Body of pancreas (tissue), 4 donors: ENCODE data around the gene EML4. TPM values are rescaled to one million over a fixed set of nuclear protein-coding genes. Genes with fewer than 3 reads are reported as not detected.
A peak's percentile ranks its signal among the peaks of the same experiment; 100 is the strongest.
"Not testable (repeated sequence)": the region's sequence is repeated elsewhere in the genome, so short reads cannot be mapped to it uniquely, and the experiment has no call there.

ENCODE experiments used
- ATAC-seq: fragments of 150-250 bp; one replicate; pipeline ENCODE4 v1.9.1; 2016
- DNase-seq, 4 donors: peaks; one replicate each; pipeline ENCODE4 v3.0.0-alpha.2; 2019
- H3K27ac ChIP-seq, 4 donors: fragments of 200-600 bp; sonication (generic); 1 replicate in 3 of 4; 2 replicates in 1 of 4; pipeline versions ENCODE4 v1.5.1 to v1.6.1; 2016 to 2019; ENCODE audit warnings: mild to moderate bottlenecking in 1 of 4, mixed read lengths in 1 of 4, moderate library complexity in 1 of 4
- H3K27me3 ChIP-seq, 2 donors: fragments of 200-600 bp; sonication (generic); one replicate each; pipeline ENCODE4 v1.6.0; 2016; ENCODE audit warnings: mild to moderate bottlenecking in 1 of 2
- H3K36me3 ChIP-seq, 2 donors: fragments of 200-600 bp; sonication (generic); replicated peaks in 1 of 2; 2 replicates each; pipeline ENCODE4 v1.5.1; 2016; ENCODE audit warnings: low read depth in 2 of 2; ENCODE audit not compliant: insufficient read depth in 1 of 2
- H3K4me1 ChIP-seq: fragments of 200-600 bp; sonication (generic); one replicate; pipeline ENCODE4 v1.6.0; 2016
- H3K4me3 ChIP-seq, 2 donors: fragments of 200-600 bp; sonication (generic); 1 replicate in 1 of 2; 2 replicates in 1 of 2; pipeline ENCODE4 v1.5.1; 2016 to 2019
- H3K9me3 ChIP-seq, 3 donors: fragments of 200-600 bp; sonication (generic); 1 replicate in 2 of 3; 2 replicates in 1 of 3; pipeline ENCODE4 v1.5.1; 2016
- CTCF ChIP-seq, 7 experiments: fragments of 450-650 bp in 4 of 7; fragments of 200-600 bp in 3 of 7; sonication (generic) in 3 of 7; IDR thresholded peaks; one replicate each; pipeline ENCODE4 v1.5.1; 2016 to 2019; ENCODE audit warnings: antibody characterized with exemption in 7 of 7
- POLR2A ChIP-seq, 3 donors: fragments of 450-650 bp; IDR thresholded peaks; one replicate each; pipeline ENCODE4 v1.6.1; 2016; ENCODE audit warnings: antibody characterized with exemption in 3 of 3, mild to moderate bottlenecking in 2 of 3
- WGBS, 2 donors: methylation state at CpG; one replicate each; pipeline ENCODE4 v1.1.5; 2017; 5-methylcytosine and 5-hydroxymethylcytosine counted together
- intact Hi-C: fragments of 100-400 bp; cut with DNase I; formaldehyde crosslinking; loops from one replicate; pipeline ENCODE4 v1.15.1; 2023
- total RNA-seq, 2 donors: library from RNA; depleted of rRNA; stranded (reverse); fragments of >200 nt; gene quantifications; one replicate each; pipeline ENCODE4 v1.1.0, GENCODE V29; 2016

Gene EML4
- total RNA-seq, 2 donors from 2014 or later = 37.4 to 39.9 TPM

- DNase-seq (no peak), ATAC-seq (no peak)
- H3K27me3 ChIP-seq = no peaks in the 10 kb centered on the region
- no peaks in the 10 kb centered on the region for H3K36me3 ChIP-seq
- H3K27ac ChIP-seq = no peak overlapping the region
- no peak overlapping the region for H3K4me3 ChIP-seq
- TF ChIP-seq CTCF (IDR thresholded peaks at IDR 0.05) (no peak), POLR2A (IDR thresholded peaks at IDR 0.05) (no peak)
- H3K9me3 ChIP-seq = no peaks in the 10 kb centered on the region
- 94 to 100% methylated on average over 1 of the region's 1 CpG for WGBS, 2 donors
- intact Hi-C loops = no loop called here
- H3K4me1 ChIP-seq = peaks cover 16% of the 10 kb centered on the region
These were observed 39.7 kb upstream of the EML4 start for GRCh38 chr2:42129487-42129852.

- TF ChIP-seq CTCF (IDR thresholded peaks at IDR 0.05) (no peak), POLR2A (IDR thresholded peaks at IDR 0.05) (no peak)
- WGBS, 2 donors = 94 to 97% methylated on average over 5 of the region's 5 CpGs
These were observed 39.2 kb upstream of the EML4 start for GRCh38 chr2:42129947-42130346.

GRCh38 chr2:42130858-42131257, 38.3 kb upstream of the EML4 start:
- DNase-seq, H3K27me3 ChIP-seq, ATAC-seq, H3K4me3 ChIP-seq, H3K9me3 ChIP-seq, H3K36me3 ChIP-seq, intact Hi-C loops, H3K27ac ChIP-seq: not testable (repeated sequence)
- WGBS, 2 donors = 94 to 98% methylated on average over 7 to 10 of the region's 10 CpGs
- H3K4me1 ChIP-seq = peaks cover 16% of the 10 kb centered on the region

More at GRCh38 chr2:42129947-42130346, 39.2 kb upstream of the EML4 start:
- intact Hi-C loops = no loop called here
- Histone ChIP-seq H3K4me1 (peaks cover 16% of the 10 kb centered on the region), H3K36me3 (no peaks in the 10 kb centered on the region), H3K27ac (no peak overlapping the region), H3K4me3 (no peak overlapping the region), H3K9me3 (no peaks in the 10 kb centered on the region), H3K27me3 (no peaks in the 10 kb centered on the region)
- DNase-seq (no peak), ATAC-seq (no peak)

- intact Hi-C loops = no loop called here
- Histone ChIP-seq H3K27ac (peak overlapping the region; percentile 43 to 90 (median 72)), H3K9me3 (no peaks in the 10 kb centered on the region), H3K36me3 (no peaks in the 10 kb centered on the region), H3K27me3 (no peaks in the 10 kb centered on the region), H3K4me1 (peaks cover 16% of the 10 kb centered on the region), H3K4me3 (no peak overlapping the region)
- DNase-seq (no peak), ATAC-seq (no peak)
- TF ChIP-seq CTCF (IDR thresholded peaks at IDR 0.05) (no peak), POLR2A (IDR thresholded peaks at IDR 0.05) (no peak)
- 76 to 78% methylated on average over 8 of the region's 8 CpGs for WGBS, 2 donors
These were observed 36.8 kb upstream of the EML4 start for GRCh38 chr2:42132191-42132965.

- Histone ChIP-seq H3K4me1 (peaks cover 16% of the 10 kb centered on the region), H3K27ac (peak overlapping the region; percentile 43 to 90 (median 72)), H3K4me3 (no peak overlapping the region), H3K9me3 (no peaks in the 10 kb centered on the region), H3K36me3 (no peaks in the 10 kb centered on the region), H3K27me3 (no peaks in the 10 kb centered on the region)
- peak; percentile 98 for ATAC-seq
- DNase-seq = peak; percentile 85 to 94 (median 92)
- TF ChIP-seq POLR2A (IDR thresholded peaks at IDR 0.05) = peak; percentile 40 to 62 (median 59)
- peak in 1 of 7 experiments; percentile 9 for TF ChIP-seq CTCF (IDR thresholded peaks at IDR 0.05)
- 12 to 44% methylated on average over 6 to 17 of the region's 17 CpGs for WGBS, 2 donors
- intact Hi-C loops = no loop called here
These were observed 36.0 kb upstream of the EML4 start for GRCh38 chr2:42132966-42133641.
